GM21381 (cell line): Measurements from ENCODE around the gene DCAF12.
"Not testable (repeated sequence)": the region's sequence is repeated elsewhere in the genome, so short reads cannot be mapped to it uniquely, and the experiment has no call there.

Source experiments
- ATAC-seq: cut with Tn5 transposase; IDR thresholded peaks from one replicate; pipeline ENCODE4 v1.9.1; 2021; ENCODE audit warnings: mild to moderate bottlenecking, moderate library complexity; ENCODE audit not compliant: unreplicated experiment

DCAF12 gene

DNA sequence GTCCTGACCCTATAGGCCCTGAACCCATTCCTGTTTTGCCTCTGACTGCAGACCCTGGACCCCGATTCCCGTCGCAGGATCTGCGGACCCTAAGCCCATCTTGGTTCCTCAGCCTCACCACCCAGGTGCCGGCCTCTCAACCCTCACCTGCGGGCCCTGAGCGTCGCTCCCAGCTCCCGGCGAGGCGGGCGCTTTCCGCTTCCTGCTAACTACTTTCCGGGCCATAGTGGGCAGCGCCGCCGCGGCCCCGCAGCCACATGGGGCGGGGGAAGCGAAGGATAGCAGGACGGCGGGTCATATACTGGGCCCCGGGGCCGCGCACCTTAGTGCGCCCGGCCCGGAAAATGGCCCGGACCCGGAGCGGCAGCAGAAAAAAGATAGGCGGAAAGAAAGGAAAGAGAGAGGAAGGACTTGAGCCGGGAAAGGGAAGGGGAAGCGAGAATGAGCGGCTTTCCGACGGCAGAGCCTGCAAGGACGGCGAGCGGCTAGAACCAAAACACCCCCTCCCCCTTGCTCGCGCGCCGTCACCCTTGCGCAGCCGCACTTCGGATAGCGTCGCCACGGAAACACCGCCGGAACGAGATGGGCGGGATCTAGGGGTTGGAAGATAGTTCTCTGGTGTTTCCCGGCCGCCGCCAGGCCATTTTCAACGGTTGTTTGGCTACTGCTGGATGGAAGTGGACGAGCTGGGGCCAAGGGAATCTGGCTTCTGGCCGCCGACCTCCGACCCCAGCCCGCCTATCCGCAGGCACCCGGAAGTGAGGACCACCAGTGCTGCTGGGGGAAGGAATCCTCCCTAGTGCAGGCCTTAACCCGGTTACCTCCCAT is at the start of gene DCAF12:
Gene DCAF12, minus strand, starts transcription at position 492 of the 828 bp plus-strand sequence. Its CDS starts 267 bp downstream, at position 225.
- peak; percentile 75 for ATAC-seq

DNA sequence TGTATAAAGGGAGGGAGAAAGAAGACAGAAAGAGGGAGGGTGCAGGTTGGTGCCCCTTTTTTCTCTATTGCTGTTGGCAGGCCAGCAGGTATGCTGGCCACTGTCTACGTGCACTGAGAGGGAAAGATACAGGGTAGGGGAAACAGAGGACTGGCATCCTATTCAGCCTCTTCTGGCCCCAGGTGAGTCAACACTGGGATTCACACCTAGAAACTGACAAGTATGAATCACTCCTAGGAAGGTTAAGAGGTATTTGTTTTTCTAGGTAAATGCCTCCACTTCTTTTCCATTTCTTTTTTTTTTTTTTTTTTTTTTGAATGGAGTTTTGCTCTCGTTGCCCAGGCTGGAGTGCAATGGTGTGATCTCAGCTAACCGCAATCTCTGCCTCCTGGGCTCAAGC is 49.6 kb upstream of the DCAF12 start:
- ATAC-seq: no peak

DNA sequence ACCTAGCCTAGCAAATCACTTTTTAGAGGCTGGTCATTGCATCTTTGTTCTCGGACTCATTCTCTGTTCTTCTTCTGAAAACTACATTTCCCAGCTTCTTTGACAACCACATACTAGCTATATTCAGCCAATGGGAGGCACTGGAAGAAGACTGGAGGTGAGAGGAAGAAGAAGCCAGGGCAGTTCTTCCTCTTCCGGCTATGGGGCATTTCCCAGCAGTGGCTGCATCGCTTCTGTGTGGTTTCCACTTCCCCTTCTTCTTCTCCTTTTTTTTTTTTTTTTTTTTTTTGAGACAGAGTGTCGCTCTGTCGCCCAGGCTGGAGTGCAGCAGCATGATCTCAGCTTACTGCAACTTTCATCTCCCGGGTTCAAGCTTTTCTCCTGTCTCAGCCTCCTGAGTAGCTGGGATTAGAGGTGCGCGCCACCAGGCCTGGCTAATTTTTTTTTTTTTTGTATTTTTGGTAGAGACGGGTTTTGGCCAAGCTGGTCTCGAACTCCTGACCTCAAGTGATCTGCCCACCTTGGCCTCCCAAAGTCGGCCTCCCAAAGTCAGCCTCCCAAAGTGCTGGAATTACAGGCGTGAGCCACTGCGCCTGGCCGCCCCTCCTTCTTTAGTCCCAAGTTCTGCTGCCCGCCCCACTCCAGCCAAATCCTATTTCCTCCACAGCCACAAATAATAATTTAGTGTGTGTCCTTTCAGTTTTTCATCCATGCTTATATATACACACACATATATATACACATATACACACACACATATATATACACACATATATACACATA is 45.4 kb upstream of the DCAF12 start:
- ATAC-seq: no peak

DNA sequence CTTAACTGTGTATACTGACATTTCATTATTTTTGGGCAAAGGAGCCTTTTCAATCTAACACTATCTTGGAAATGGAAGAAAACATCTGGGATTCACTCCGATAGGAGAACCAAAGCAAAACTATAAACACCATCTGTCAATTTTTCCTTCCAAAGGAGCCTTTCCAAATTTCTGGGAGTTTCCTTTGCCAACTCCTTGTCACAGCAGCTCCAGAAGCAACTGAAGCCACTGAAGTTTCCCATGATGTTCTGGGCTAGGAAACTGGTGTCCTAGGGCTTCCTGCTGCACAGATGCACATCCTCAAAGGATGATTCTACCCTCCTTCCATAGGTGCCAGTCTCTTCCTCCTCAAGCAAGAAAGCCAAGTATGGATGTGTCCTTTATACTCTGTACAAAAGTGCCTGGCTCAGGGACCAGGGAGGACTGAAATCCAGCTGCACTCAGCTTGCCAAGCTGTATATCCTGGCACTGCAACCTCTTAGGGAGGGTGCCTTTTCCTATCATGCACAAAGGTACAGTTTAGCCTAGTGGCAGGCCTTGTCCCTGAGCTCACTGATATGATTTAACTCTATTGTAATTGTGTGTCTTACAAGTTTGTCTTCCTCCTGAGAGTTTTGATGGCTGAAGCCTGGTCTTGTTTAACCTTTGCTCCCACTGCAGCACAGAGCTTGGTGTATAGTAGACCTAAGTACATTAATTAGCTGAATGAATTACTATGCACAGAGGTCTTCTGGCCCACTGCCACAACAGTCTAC is 43.9 kb upstream of the DCAF12 start:
- no peak for ATAC-seq

DNA sequence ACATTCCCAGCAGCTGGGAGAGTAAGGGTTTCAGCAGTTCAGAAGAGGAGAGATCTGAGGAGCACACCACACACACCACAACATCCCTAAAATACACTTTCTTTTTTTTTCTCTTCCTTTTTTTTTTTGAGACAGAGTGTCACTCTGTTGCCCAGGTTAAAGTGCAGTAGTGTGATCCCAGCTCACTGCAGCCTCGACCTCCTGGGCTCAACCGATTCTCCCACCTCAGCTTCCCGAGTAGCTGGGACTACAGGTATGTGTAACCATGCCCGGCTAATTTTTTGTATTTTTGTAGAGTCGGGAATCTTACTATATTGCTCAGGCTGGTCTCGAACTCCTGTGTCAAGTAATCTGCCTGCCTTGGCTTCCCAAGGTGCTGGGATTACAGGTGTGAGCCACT is 42.6 kb upstream of the DCAF12 start:
- ATAC-seq: no peak

DNA sequence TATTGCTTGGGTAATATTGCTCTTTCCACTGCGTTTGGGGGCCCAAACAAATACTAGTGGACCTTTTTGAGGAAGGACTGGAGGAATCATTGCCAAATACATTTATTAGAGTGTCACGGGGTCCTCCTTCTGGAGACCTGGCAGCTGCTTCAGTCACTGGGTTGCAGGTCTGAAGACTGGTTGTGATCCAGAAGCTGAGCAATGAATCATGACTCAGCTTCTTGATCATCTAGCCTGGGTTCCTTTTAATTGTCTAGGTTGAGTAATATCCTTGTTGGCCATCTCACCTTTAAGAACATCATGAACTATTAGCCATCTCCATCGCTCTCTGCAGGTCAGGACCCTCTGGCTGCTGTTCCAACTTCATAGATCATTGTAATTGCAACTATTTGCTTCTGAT is 36.9 kb upstream of the DCAF12 start:
- no peak for ATAC-seq

DNA sequence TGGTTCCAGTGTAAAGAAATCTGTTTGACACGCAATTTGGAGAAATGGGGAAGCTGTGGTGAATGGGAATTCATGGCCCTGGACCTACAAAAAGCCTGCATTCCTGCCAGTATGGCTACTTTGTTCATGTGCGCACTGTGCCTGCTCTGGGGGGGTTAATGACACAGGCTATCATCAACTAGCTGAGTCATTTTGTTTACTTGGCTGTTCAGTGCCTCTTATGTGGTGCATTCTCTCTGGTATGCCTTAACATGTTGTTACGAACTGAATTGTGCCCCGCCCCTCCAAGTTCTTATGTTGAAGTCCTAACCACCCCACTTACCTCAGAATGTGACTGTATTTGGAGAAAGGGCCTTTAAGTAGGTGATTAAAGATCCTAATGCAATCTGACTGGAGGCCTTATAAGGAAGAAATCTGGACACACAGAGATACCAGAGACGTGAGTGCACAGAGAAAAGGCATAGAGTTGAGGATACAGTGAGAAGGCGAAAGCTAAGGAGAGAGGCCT is 31.9 kb upstream of the DCAF12 start:
- ATAC-seq: no peak

DNA sequence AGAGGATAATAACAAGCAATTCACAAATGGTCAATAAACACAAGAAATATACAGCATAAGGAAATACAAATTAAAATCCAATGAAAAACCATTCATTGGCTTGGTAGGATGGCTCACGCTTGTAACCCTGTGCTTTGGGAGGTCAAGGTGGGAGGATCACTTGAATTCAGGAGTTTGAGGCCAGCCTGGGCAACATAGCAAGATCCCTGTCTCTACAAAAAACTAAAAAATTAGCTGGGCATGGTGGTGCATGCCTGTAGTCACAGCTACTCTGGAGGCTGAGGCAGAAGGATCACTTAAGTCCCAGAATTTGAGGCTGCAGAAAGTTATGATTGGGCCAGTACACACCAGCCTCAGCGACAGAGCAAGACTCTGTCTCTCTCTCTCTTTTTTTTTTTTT is 31.4 kb upstream of the DCAF12 start:
- ATAC-seq: no peak

DNA sequence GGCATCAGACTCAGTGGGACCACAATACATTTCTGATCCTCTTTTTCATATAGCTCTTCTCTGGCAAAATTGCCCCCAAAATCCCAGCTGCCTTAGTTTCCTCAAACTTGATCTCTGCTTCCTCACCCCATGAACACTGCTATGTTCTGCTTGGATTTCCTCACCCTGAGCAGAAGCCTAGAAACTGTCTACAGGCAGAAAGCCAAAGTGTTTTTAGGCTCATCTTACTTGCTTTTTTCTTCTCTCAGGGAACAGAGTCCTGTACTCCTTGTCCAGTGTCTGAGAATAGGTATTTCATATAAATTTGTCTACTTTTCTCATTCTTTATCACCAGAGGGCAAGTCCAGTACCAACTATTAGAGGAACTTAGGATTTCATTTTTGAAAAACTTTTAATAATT is 30.8 kb upstream of the DCAF12 start:
- ATAC-seq: no peak

DNA sequence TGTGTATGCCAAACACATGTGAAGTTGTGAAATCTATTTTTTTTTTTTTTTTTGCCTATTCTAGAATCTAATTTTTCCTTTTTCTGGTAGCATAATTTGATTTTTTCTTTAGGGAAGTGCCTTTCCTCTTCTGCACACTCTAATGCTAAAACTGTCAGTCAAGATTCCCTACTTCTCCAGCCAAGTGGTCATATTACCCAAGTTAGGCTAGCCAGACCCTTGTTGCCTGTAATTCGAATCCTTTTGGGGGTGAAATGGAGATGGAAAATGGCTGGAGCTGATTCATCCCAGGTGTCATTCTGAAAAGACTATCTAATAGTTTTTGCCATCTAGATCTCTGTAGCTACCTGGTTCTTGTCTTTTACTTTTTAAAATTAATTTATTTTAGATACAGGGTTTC is 27.6 kb upstream of the DCAF12 start:
- ATAC-seq: no peak

DNA sequence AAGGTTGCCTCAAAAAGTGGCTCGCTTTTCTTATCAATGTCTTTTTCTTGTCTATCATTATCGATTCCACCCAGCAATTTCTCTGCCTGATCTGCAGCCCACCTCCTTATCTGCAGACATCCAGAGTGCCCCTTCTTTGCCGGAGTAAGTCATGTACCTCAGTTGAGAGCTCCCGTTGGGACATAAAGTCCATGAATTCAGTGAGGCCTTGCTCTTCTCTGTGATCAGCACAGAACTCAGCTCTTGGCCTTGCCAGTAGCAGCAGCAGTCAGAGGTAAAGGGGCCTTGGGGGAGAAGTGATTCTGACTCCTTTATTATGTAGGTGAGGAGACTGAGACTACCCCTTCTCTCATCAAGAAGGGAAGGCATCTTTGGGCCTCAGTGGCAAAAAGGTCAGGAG is 24.9 kb upstream of the DCAF12 start:
- no peak for ATAC-seq

DNA sequence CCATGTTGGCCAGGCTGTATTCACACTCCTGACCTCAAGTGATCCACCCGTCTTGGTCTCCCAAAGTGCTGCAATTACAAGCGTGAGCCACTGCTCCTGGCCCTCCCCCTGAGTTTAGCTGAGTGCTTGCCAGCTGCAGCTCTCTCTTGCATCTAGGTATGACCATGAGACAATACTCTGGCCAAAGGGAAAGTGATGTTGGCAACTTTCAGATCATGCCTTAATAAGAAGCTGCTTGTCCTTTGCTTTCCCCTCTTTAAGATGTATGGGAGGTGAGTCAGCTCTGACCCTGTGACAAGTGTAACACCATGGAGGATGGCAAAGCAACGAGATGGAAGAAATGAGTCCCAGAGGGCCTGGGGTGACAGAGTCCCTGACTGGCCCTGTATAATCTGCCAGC is 18.7 kb upstream of the DCAF12 start:
- ATAC-seq: no peak

DNA sequence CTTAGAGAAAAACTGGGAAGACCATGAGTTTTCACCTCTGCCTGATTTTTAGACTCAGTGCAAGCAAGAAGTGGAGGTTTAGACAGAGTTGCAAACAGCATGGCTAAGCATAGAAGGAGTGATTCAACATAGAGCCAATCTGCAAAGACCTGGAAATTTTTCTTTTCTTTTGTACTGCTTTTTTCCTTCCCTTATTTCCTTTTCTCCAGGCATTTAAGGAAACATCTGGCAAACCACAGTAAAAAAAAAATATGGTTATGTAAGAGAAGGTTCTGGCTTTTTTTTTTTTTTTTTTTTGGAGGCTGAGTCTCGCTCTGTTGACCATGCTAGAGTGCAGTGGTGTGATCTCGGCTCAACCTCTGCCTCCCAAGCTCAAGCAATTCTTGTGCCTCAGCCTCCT is 16.6 kb upstream of the DCAF12 start:
- ATAC-seq: no peak

DNA sequence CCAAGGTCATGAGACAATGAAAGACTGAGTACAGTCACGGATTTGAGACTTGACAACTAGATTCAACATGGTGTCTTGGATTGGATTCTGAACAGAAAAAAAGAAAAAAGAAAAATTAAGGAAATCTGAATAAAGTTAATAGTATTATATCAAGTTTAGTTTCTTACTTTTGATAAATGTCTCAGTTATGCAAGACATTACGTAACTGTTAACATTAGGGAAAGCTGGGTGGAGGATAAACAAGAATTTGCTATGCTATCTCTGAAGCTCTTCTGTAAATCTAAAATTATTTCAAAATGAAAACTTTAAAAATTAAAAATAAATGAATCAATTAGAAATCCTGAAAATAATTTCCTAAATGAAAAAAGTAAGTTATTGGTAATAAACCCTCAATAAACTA is 14.4 kb upstream of the DCAF12 start:
- no peak for ATAC-seq

DNA sequence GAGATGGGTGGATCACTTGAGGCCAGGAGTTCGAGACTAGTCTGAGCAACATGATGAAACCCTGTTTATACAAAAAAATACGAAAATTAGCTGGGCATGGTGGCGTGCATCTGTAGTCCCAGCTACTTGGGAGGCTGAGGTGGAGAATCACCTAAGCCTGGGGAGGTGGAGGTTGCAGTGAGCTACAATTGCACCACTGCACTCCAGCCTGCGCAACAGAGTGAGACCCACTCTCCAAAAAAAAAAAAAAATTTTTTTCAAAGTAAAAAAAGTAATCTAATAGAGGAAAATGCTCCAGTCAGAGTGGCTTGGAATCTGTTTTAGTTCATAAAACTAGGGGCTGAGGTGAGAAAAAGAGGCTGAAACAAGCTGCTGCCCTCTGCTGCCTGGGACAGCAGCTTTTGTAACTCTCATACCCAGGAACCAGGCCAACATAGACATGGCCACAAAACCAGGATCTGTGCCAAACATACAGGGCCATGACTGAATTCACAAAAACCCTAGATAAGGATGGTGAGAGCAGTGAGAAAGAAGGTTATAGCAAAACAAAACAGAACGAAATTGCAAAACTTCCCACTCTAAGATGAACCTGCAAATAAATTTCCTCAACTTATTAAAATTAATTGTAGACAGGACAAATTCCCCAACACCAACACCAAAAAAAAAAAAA is 13.1 kb upstream of the DCAF12 start:
- ATAC-seq: no peak

DNA sequence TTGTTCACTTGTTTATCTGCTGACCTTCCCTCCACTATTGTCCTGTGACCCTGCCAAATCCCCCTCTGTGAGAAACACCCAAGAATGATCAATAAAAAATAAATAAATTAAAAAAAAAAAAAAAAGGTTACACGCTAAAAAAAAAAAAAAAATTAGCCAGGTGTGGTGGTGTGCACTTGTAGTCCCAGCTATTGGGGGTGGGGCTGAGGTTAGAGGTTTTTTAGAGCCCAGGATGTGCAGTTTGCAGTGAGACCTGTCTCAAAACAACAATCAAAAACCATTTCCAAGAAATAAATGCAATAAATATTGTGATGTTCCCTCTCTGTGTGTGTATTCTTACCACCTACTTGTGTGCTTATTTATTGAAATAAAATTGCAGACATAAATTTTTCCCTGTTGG is 12.1 kb upstream of the DCAF12 start:
- ATAC-seq: not testable (repeated sequence)

DNA sequence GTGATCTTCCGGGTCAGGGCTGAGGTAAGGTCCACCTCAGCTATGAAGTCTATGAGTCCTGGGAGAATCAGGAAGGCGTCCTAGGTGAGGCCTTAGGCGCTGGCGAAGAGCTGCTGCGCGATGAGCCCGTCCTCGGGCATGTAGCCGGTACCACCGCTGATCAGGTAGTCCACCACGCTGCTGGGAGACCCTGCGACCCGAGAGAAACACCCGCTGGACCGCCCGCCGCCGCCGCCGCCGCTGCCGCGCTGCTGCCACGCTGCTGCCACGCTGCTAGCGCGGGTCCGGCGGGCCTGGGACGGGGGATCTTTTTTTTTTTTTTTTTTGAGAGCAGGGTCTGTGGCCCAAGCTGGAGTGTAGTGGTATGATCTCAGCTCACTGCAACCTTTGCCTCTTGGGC is 8.0 kb upstream of the DCAF12 start:
- no peak for ATAC-seq

DNA sequence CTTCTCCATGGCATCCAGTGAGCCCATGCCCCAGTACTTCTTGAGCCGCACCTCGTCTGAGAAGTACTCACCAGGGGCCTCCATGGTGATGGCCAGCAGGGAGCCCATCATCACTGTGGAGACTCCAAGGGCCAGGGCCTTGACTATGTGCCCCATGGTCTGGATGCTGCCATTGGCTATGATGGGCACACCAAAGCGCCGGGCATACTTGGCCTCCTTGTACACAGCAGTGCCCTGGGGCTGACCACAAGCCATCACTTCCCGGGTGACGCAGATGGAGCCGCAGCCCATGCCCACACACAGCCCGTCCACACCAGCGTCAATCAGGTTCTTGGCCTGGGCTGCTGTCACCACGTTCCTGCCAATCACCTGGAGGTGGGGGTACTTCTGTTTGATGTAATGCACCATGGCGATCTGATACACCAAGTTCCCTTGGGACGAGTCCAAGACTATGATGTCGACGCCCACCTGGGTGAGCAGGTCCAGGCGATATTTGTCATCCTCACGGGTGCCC is 7.0 kb upstream of the DCAF12 start:
- ATAC-seq: no peak

DNA sequence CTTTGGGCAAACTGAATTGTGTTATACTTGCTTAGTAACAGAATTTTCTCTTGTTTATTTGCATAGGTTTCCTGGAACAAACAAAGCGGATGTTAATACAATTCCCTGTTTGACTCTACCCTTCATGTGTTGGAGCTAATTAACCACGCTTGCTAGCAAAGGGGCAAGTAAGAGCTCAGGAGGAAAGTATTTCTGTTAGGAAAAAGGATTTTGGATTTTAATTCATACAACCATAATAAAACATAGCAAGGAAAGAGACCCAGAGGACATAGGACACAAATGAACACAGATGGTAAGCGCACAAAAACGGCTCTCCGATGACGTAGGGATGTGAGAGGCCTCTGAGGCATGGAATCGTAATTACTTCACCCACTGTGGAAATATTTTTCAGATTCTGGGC is 5.1 kb upstream of the DCAF12 start:
- no peak for ATAC-seq
